Transverse colon (tissue), 4 donors: ENCODE data around the gene MMP13. TPM values are rescaled to one million over a fixed set of nuclear protein-coding genes. Genes with fewer than 3 reads are reported as not detected.
"Not testable (repeated sequence)": the region's sequence is repeated elsewhere in the genome, so short reads cannot be mapped to it uniquely, and the experiment has no call there.

ENCODE experiments used
- DNase-seq: peaks from one replicate; pipeline ENCODE4 v3.0.0-alpha.2; 2019
- H3K27ac ChIP-seq, 4 donors: fragments of 200-600 bp; sonication (generic); 2 replicates each; pipeline ENCODE4 v1.5.1; 2016 to 2018; ENCODE audit warnings: inconsistent platforms in 4 of 4
- H3K27me3 ChIP-seq: fragments of 200-600 bp; sonication (generic); 2 replicates; pipeline ENCODE4 v1.5.1; 2017; ENCODE audit warnings: inconsistent platforms
- H3K36me3 ChIP-seq, 4 donors: fragments of 200-600 bp; sonication (generic); 2 replicates each; pipeline ENCODE4 v1.5.1; 2017 to 2019; ENCODE audit warnings: inconsistent platforms in 4 of 4
- H3K4me1 ChIP-seq, 4 donors: fragments of 200-600 bp; sonication (generic); 2 replicates each; pipeline ENCODE4 v1.5.1; 2017 to 2020; ENCODE audit warnings: inconsistent platforms in 4 of 4
- H3K4me3 ChIP-seq, 4 donors: fragments of 200-600 bp; sonication (generic); 1 replicate in 1 of 4; 2 replicates in 3 of 4; pipeline versions ENCODE4 v1.5.1 to v1.6.1; 2017 to 2019; ENCODE audit warnings: inconsistent platforms in 4 of 4
- H3K9me3 ChIP-seq, 2 donors: fragments of 200-600 bp; sonication (generic); 2 replicates each; pipeline ENCODE4 v1.5.1; 2017 to 2019; ENCODE audit warnings: inconsistent platforms in 2 of 2
- CTCF ChIP-seq, 5 experiments: fragments of 200-600 bp in 3 of 5; fragments of 450-650 bp in 2 of 5; sonication (generic) in 3 of 5; IDR thresholded peaks; 1 replicate in 2 of 5; 2 replicates in 3 of 5; pipeline ENCODE4 v1.5.1; 2016 to 2017; ENCODE audit warnings: antibody characterized with exemption in 5 of 5, inconsistent platforms in 3 of 5, mild to moderate bottlenecking in 2 of 5, moderate library complexity in 1 of 5
- EP300 ChIP-seq: sonication (generic); formaldehyde crosslinking; IDR thresholded peaks from one replicate; pipeline ENCODE4 v1.6.1; 2017; ENCODE audit warnings: antibody characterized with exemption, low read depth
- POLR2A ChIP-seq: fragments of 450-650 bp; IDR thresholded peaks from one replicate; pipeline ENCODE4 v1.6.1; 2016; ENCODE audit warnings: antibody characterized with exemption, mild to moderate bottlenecking, moderate library complexity
- POLR2AphosphoS5 ChIP-seq, 3 donors: sonication (generic); formaldehyde crosslinking; IDR thresholded peaks; one replicate each; pipeline ENCODE4 v1.6.1; 2016; ENCODE audit warnings: antibody characterized with exemption in 3 of 3
- WGBS, 2 donors: methylation state at CpG; one replicate each; pipeline ENCODE4 v1.1.5; 2018; ENCODE audit warnings: low coverage in 1 of 2; 5-methylcytosine and 5-hydroxymethylcytosine counted together
- in situ Hi-C, 4 donors: fragments of 200-750 bp; cut with MboI; loops; one replicate each; pipeline versions ENCODE4 v1.15.0 to v1.15.1; 2017; ENCODE audit warnings: low sequenced_read_pairs in 3 of 4, low pct_ligation_motif_present in 1 of 4, low pct_unique_long_range_greater_than_20kb in 1 of 4
- intact Hi-C: fragments of 100-400 bp; cut with DNase I; formaldehyde crosslinking; loops from one replicate; pipeline ENCODE4 v1.15.1; 2023; ENCODE audit warnings: low total_unique reads
- total RNA-seq, 4 donors: library from RNA; depleted of rRNA; stranded (reverse); fragments of >200 nt; gene quantifications; one replicate each; pipeline ENCODE4 v1.1.0, GENCODE V29; 2016

Gene MMP13
- total RNA-seq, 4 donors from 2014 or later, result not detected

- Histone ChIP-seq H3K4me3 (no peak overlapping the region), H3K9me3 (no peaks in the 10 kb centered on the region), H3K4me1 (peaks cover 0 to 20% (median 0%) of the 10 kb centered on the region in 4 donors), H3K27ac (peak overlapping the region in 3 of 4 donors; percentile 30 to 53 (median 40)), H3K36me3 (no peaks in the 10 kb centered on the region), H3K27me3 (no peaks in the 10 kb centered on the region)
- no peak for TF ChIP-seq POLR2AphosphoS5 (IDR thresholded peaks at IDR 0.05)
- no peak for TF ChIP-seq POLR2A
- no peak for TF ChIP-seq EP300
- TF ChIP-seq CTCF (IDR thresholded peaks at IDR 0.05), result peak; percentile 52 to 69 (median 55)
- peak; percentile 13 for DNase-seq
- intact Hi-C loops (no loop called here), in situ Hi-C loops (no loop called here)
- WGBS, 2 donors, result 36% methylated on average over 3 of the region's 3 CpGs; no CpG with 5 or more reads in 1 of the 2 donors
Observed at GRCh38 chr11:102914238-102915043, 41.1 kb downstream of the MMP13 start.

GRCh38 chr11:102912482-102912830, 43.1 kb downstream of the MMP13 start:
- Histone ChIP-seq H3K27ac (peak overlapping the region in 1 of 4 donors; percentile 24), H3K9me3 (no peaks in the 10 kb centered on the region), H3K4me1 (peaks cover 0 to 20% (median 0%) of the 10 kb centered on the region in 4 donors), H3K4me3 (no peak overlapping the region), H3K27me3 (no peaks in the 10 kb centered on the region), H3K36me3 (no peaks in the 10 kb centered on the region)
- in situ Hi-C loops, result no loop called here
- intact Hi-C loops, result no loop called here
- TF ChIP-seq CTCF (IDR thresholded peaks at IDR 0.05) (no peak), EP300 (no peak), POLR2AphosphoS5 (IDR thresholded peaks at IDR 0.05) (peak in 1 of 3 donors; percentile 18), POLR2A (no peak)
- 42 to 53% methylated on average over 2 of the region's 2 CpGs for WGBS, 2 donors
- no peak for DNase-seq

- H3K4me3 ChIP-seq, result no peak overlapping the region
- TF ChIP-seq CTCF (IDR thresholded peaks at IDR 0.05) (no peak), EP300 (no peak), POLR2AphosphoS5 (IDR thresholded peaks at IDR 0.05) (no peak), POLR2A (no peak)
- no peaks in the 10 kb centered on the region for H3K9me3 ChIP-seq
- in situ Hi-C loops (no loop called here), intact Hi-C loops (no loop called here)
- no peaks in the 10 kb centered on the region for H3K27me3 ChIP-seq
- no peak for DNase-seq
- H3K27ac ChIP-seq, result peak overlapping the region in 1 of 4 donors; percentile 20
- 68 to 71% methylated on average over 12 to 13 of the region's 13 CpGs for WGBS, 2 donors
- peaks cover 0 to 20% (median 0%) of the 10 kb centered on the region in 4 donors for H3K4me1 ChIP-seq
- no peaks in the 10 kb centered on the region for H3K36me3 ChIP-seq
Observed at GRCh38 chr11:102911758-102912481, 43.6 kb downstream of the MMP13 start.

- 57 to 71% methylated on average over 5 of the region's 5 CpGs for WGBS, 2 donors
- H3K27me3 ChIP-seq, H3K9me3 ChIP-seq, H3K4me1 ChIP-seq, H3K27ac ChIP-seq, in situ Hi-C loops, H3K36me3 ChIP-seq, intact Hi-C loops, H3K4me3 ChIP-seq: not testable (repeated sequence)
- DNase-seq, result peak; percentile 18
Observed at GRCh38 chr11:102905848-102906247, 49.7 kb downstream of the MMP13 start.

- H3K27me3 ChIP-seq, H3K4me1 ChIP-seq, H3K36me3 ChIP-seq, H3K4me3 ChIP-seq, intact Hi-C loops, DNase-seq, H3K27ac ChIP-seq, in situ Hi-C loops, H3K9me3 ChIP-seq: not testable (repeated sequence)
- WGBS, 2 donors, result 80% methylated on average over 5 of the region's 5 CpGs; no CpG with 5 or more reads in 1 of the 2 donors
Observed at GRCh38 chr11:102903895-102904294, 51.6 kb downstream of the MMP13 start.
